ENCODE measurements around the gene ACR.
"Not testable (repeated sequence)": the region's sequence is repeated elsewhere in the genome, so short reads cannot be mapped to it uniquely, and the experiment has no call there.

Gene ACR

GRCh38 chr22:50761829-50762228 lies 23.8 kb downstream of the ACR start:
- in situ Hi-C loops (cut with HindIII; ENCODE audit: low sequenced_read_pairs): not testable (repeated sequence)

- in situ Hi-C loops (cut with HindIII; ENCODE audit: low sequenced_read_pairs): not testable (repeated sequence)
These were observed 26.3 kb downstream of the ACR start for GRCh38 chr22:50764288-50764687.

- in situ Hi-C loops (cut with HindIII; ENCODE audit: low sequenced_read_pairs): not testable (repeated sequence)
These were observed 37.1 kb downstream of the ACR start for GRCh38 chr22:50775132-50775531.

GRCh38 chr22:50777631-50778030 lies 39.6 kb downstream of the ACR start:
- in situ Hi-C loops (cut with HindIII; ENCODE audit: low sequenced_read_pairs): not testable (repeated sequence)

- in situ Hi-C loops (cut with HindIII; ENCODE audit: low sequenced_read_pairs): not testable (repeated sequence)
These were observed 42.2 kb downstream of the ACR start for GRCh38 chr22:50780244-50780643.

- in situ Hi-C loops (cut with HindIII; ENCODE audit: low sequenced_read_pairs): not testable (repeated sequence)
These were observed 44.2 kb downstream of the ACR start for GRCh38 chr22:50782253-50782652.

GRCh38 chr22:50783033-50783879 lies 45.3 kb downstream of the ACR start, which contains the start of gene RABL2B:
RABL2B (minus strand) TSS chr22:50783636; CDS start chr22:50782294, 1,342 bp downstream.
- in situ Hi-C loops (cut with HindIII; ENCODE audit: low sequenced_read_pairs): not testable (repeated sequence)

- in situ Hi-C loops (cut with HindIII; ENCODE audit: low sequenced_read_pairs): not testable (repeated sequence)
These were observed 45.9 kb downstream of the ACR start for GRCh38 chr22:50783880-50784276.

GRCh38 chr22:50785289-50785688 lies 47.3 kb downstream of the ACR start:
- in situ Hi-C loops (cut with HindIII; ENCODE audit: low sequenced_read_pairs): not testable (repeated sequence)

GRCh38 chr22:50786936-50787335 lies 48.9 kb downstream of the ACR start:
- in situ Hi-C loops (cut with HindIII; ENCODE audit: low sequenced_read_pairs): not testable (repeated sequence)

Data from DLD1 (cell line).